HT-29 (cell line): ENCODE measurements around the gene RAB3D. TPM values are rescaled to one million over a fixed set of nuclear protein-coding genes. Genes with fewer than 3 reads are reported as not detected.
A peak's percentile ranks its signal among the peaks of the same experiment; 100 is the strongest.

Experiments
- DNase-seq: peaks from one replicate; pipeline ENCODE4 v3.0.0-alpha.2; 2015; ENCODE audit warnings: low spot score
- total RNA-seq: library from RNA; depleted of rRNA; stranded (reverse); fragments of >200 nt; shearing (Covaris generic); gene quantifications from 2 replicates; pipeline ENCODE4 v1.2.3, GENCODE V29; 2014

The RAB3D gene
- total RNA-seq, 1 experiment from 2014 or later, result 17.5 TPM

GRCh38 chr19:11296264-11296663, 43.2 kb downstream of the RAB3D start:
- no peak for DNase-seq

GRCh38 chr19:11295665-11296245, 43.7 kb downstream of the RAB3D start, which contains the start of gene TSPAN16:
Gene TSPAN16 (plus strand): TSS chr19:11296160. CDS start chr19:11296298, 138 bp downstream.
- no peak for DNase-seq

- DNase-seq, result no peak
Observed at GRCh38 chr19:11295180-11295579, 44.3 kb downstream of the RAB3D start.

- DNase-seq, result peak; percentile 86
Observed at GRCh38 chr19:11293433-11294389, 45.7 kb downstream of the RAB3D start.

GRCh38 chr19:11291991-11292390, 47.5 kb downstream of the RAB3D start:
- no peak for DNase-seq

GRCh38 chr19:11291415-11291814, 48.0 kb downstream of the RAB3D start:
- DNase-seq, result no peak

GRCh38 chr19:11290256-11290655, 49.2 kb downstream of the RAB3D start:
- DNase-seq, result no peak

GRCh38 chr19:11288349-11288748, 51.1 kb downstream of the RAB3D start:
- DNase-seq, result peak; percentile 41

- DNase-seq, result no peak
Observed at GRCh38 chr19:11286312-11286974, 53.0 kb downstream of the RAB3D start.

- DNase-seq, result no peak
Observed at GRCh38 chr19:11284515-11284914, 54.9 kb downstream of the RAB3D start.

GRCh38 chr19:11281356-11282049, 58.0 kb downstream of the RAB3D start:
- DNase-seq, result no peak

- DNase-seq, result no peak
Observed at GRCh38 chr19:11279505-11280236, 59.8 kb downstream of the RAB3D start.

- DNase-seq, result no peak
Observed at GRCh38 chr19:11278670-11279069, 60.8 kb downstream of the RAB3D start.

- DNase-seq, result no peak
Observed at GRCh38 chr19:11274533-11275086, 64.8 kb downstream of the RAB3D start.

- no peak for DNase-seq
Observed at GRCh38 chr19:11273989-11274388, 65.5 kb downstream of the RAB3D start.

GRCh38 chr19:11273296-11273695, 66.2 kb downstream of the RAB3D start:
- no peak for DNase-seq
